Central memory CD4-positive, alpha-beta T cell (primary cell): ENCODE results near the gene PAGR1.
"Not testable (repeated sequence)": the region's sequence is repeated elsewhere in the genome, so short reads cannot be mapped to it uniquely, and the experiment has no call there.

Experiments used
- DNase-seq: peaks from one replicate; pipeline ENCODE4 v3.0.0; 2022

PAGR1 gene

GRCh38 chr16:29840240-29840639 is 24.3 kb downstream of the PAGR1 start:
- no peak for DNase-seq

- no peak for DNase-seq
Measured at GRCh38 chr16:29841631-29842030, 25.7 kb downstream of the PAGR1 start.

GRCh38 chr16:29842732-29843346 is 26.9 kb downstream of the PAGR1 start:
- no peak for DNase-seq

- DNase-seq = no peak
Measured at GRCh38 chr16:29843931-29844330, 28.0 kb downstream of the PAGR1 start.

GRCh38 chr16:29844575-29845331 is 28.8 kb downstream of the PAGR1 start:
- DNase-seq = no peak

- DNase-seq = no peak
Measured at GRCh38 chr16:29845656-29846055, 29.7 kb downstream of the PAGR1 start.

GRCh38 chr16:29848420-29849297 is 32.7 kb downstream of the PAGR1 start:
- peak; percentile 76 for DNase-seq

GRCh38 chr16:29849505-29849904 is 33.6 kb downstream of the PAGR1 start:
- no peak for DNase-seq

- DNase-seq = no peak
Measured at GRCh38 chr16:29850998-29851397, 35.0 kb downstream of the PAGR1 start.

- DNase-seq = no peak
Measured at GRCh38 chr16:29852654-29853053, 36.7 kb downstream of the PAGR1 start.

- DNase-seq = no peak
Measured at GRCh38 chr16:29854520-29855100, 38.7 kb downstream of the PAGR1 start.

- no peak for DNase-seq
Measured at GRCh38 chr16:29857133-29857760, 41.3 kb downstream of the PAGR1 start.

- no peak for DNase-seq
Measured at GRCh38 chr16:29858149-29858849, 42.3 kb downstream of the PAGR1 start.

- DNase-seq = no peak
Measured at GRCh38 chr16:29858974-29859373, 43.0 kb downstream of the PAGR1 start.

- no peak for DNase-seq
Measured at GRCh38 chr16:29860218-29860617, 44.3 kb downstream of the PAGR1 start.

GRCh38 chr16:29862383-29862883 is 46.5 kb downstream of the PAGR1 start:
- no peak for DNase-seq

GRCh38 chr16:29862884-29863668 is 47.1 kb downstream of the PAGR1 start, which contains the start of gene CDIPT:
Gene CDIPT, minus strand, starts transcription at chr16:29863226. Its CDS starts 369 bp downstream, at chr16:29862857.
- DNase-seq = peak; percentile 94

GRCh38 chr16:29863669-29863984 is 47.7 kb downstream of the PAGR1 start:
- no peak for DNase-seq

- no peak for DNase-seq
Measured at GRCh38 chr16:29864205-29864604, 48.3 kb downstream of the PAGR1 start.

- DNase-seq = no peak
Measured at GRCh38 chr16:29868396-29869009, 52.6 kb downstream of the PAGR1 start.

- DNase-seq = not testable (repeated sequence)
Measured at GRCh38 chr16:29869067-29869466, 53.1 kb downstream of the PAGR1 start.
